ENCODE data around the gene MTURN. TPM values are rescaled to one million over a fixed set of nuclear protein-coding genes. Genes with fewer than 3 reads are reported as not detected.

MTURN gene
- polyA plus RNA-seq, 4 donors: 39.2 to 96.2 (median 82.7) TPM

GRCh38 chr7:30159163-30159562, 24.4 kb downstream of the MTURN start:
- no peak for DNase-seq (ENCODE audit: low read depth in 4 of 4, low spot score in 3 of 4)

GRCh38 chr7:30159698-30160143, 24.9 kb downstream of the MTURN start:
- no peak for DNase-seq (ENCODE audit: low read depth in 4 of 4, low spot score in 3 of 4)

GRCh38 chr7:30160329-30160728, 25.5 kb downstream of the MTURN start:
- DNase-seq (ENCODE audit: low read depth in 4 of 4, low spot score in 3 of 4): no peak

- DNase-seq (ENCODE audit: low read depth in 4 of 4, low spot score in 3 of 4): no peak
Observed at GRCh38 chr7:30162133-30162532, 27.3 kb downstream of the MTURN start.

GRCh38 chr7:30162622-30163124, 27.9 kb downstream of the MTURN start:
- no peak for DNase-seq (ENCODE audit: low read depth in 4 of 4, low spot score in 3 of 4)

- no peak for DNase-seq (ENCODE audit: low read depth in 4 of 4, low spot score in 3 of 4)
Observed at GRCh38 chr7:30163231-30163894, 28.6 kb downstream of the MTURN start.

- DNase-seq (ENCODE audit: low read depth in 4 of 4, low spot score in 3 of 4): no peak
Observed at GRCh38 chr7:30164567-30164966, 29.8 kb downstream of the MTURN start.

- no peak for DNase-seq (ENCODE audit: low read depth in 4 of 4, low spot score in 3 of 4)
Observed at GRCh38 chr7:30165590-30165989, 30.8 kb downstream of the MTURN start.

GRCh38 chr7:30166155-30166840, 31.5 kb downstream of the MTURN start:
- no peak for DNase-seq (ENCODE audit: low read depth in 4 of 4, low spot score in 3 of 4)

GRCh38 chr7:30166841-30167235, 32.1 kb downstream of the MTURN start:
- no peak for DNase-seq (ENCODE audit: low read depth in 4 of 4, low spot score in 3 of 4)

- no peak for DNase-seq (ENCODE audit: low read depth in 4 of 4, low spot score in 3 of 4)
Observed at GRCh38 chr7:30167901-30168300, 33.1 kb downstream of the MTURN start.

- no peak for DNase-seq (ENCODE audit: low read depth in 4 of 4, low spot score in 3 of 4)
Observed at GRCh38 chr7:30168835-30169573, 34.2 kb downstream of the MTURN start.

GRCh38 chr7:30169579-30169978, 34.8 kb downstream of the MTURN start:
- no peak for DNase-seq (ENCODE audit: low read depth in 4 of 4, low spot score in 3 of 4)

- DNase-seq (ENCODE audit: low read depth in 4 of 4, low spot score in 3 of 4): no peak
Observed at GRCh38 chr7:30170476-30171205, 35.9 kb downstream of the MTURN start.

- no peak for DNase-seq (ENCODE audit: low read depth in 4 of 4, low spot score in 3 of 4)
Observed at GRCh38 chr7:30171766-30172447, 37.1 kb downstream of the MTURN start.

GRCh38 chr7:30172451-30172850, 37.7 kb downstream of the MTURN start:
- DNase-seq (ENCODE audit: low read depth in 4 of 4, low spot score in 3 of 4): no peak

- no peak for DNase-seq (ENCODE audit: low read depth in 4 of 4, low spot score in 3 of 4)
Observed at GRCh38 chr7:30173058-30173897, 38.5 kb downstream of the MTURN start.

GRCh38 chr7:30175180-30175579, 40.4 kb downstream of the MTURN start:
- DNase-seq (ENCODE audit: low read depth in 4 of 4, low spot score in 3 of 4): no peak

GRCh38 chr7:30175636-30176147, 40.9 kb downstream of the MTURN start:
- DNase-seq (ENCODE audit: low read depth in 4 of 4, low spot score in 3 of 4): no peak
